Astrocyte (in vitro differentiated cells and primary cell): ENCODE data around the gene TAX1BP3. TPM values are rescaled to one million over a fixed set of nuclear protein-coding genes. Genes with fewer than 3 reads are reported as not detected.
A peak's percentile ranks its signal among the peaks of the same experiment; 100 is the strongest.

Source experiments
- DNase-seq: peaks from one replicate; pipeline ENCODE4 v3.0.0-alpha.2; 2010; ENCODE audit warnings: low read depth
- FAIRE-seq: peaks from 2 replicates; lab custom pipeline; 2011; peaks lifted over from hg19 to GRCh38; lab: Jason Lieb, UNC
- H2AFZ ChIP-seq: 2 replicates; pipeline ENCODE4 v1.6.0; 2012; ENCODE audit warnings: low read depth, low read length, inconsistent platforms
- H3K27ac ChIP-seq: 2 replicates; pipeline ENCODE4 v1.5.1; 2011; ENCODE audit warnings: low read depth, low read length, inconsistent platforms
- H3K27me3 ChIP-seq: 2 replicates; pipeline ENCODE4 v1.6.0; 2011; ENCODE audit warnings: low read length, inconsistent platforms; ENCODE audit not compliant: insufficient read depth
- H3K36me3 ChIP-seq: 2 replicates; pipeline ENCODE4 v1.5.1; 2011; ENCODE audit warnings: low read length, inconsistent platforms; ENCODE audit not compliant: insufficient read depth
- H3K4me1 ChIP-seq: 2 replicates; pipeline ENCODE4 v1.5.1; 2011; ENCODE audit warnings: low read length, inconsistent platforms; ENCODE audit not compliant: insufficient read depth
- H3K4me2 ChIP-seq: 2 replicates; pipeline ENCODE4 v1.6.0; 2012; ENCODE audit warnings: low read length, inconsistent platforms
- H3K4me3 ChIP-seq: 2 replicates; pipeline ENCODE4 v1.5.1; 2011; ENCODE audit warnings: low read depth, mild to moderate bottlenecking, low read length, inconsistent platforms; ENCODE audit not compliant: insufficient read depth
- H3K79me2 ChIP-seq: 2 replicates; pipeline ENCODE4 v1.6.0; 2012; ENCODE audit warnings: mild to moderate bottlenecking, low read length, inconsistent platforms; ENCODE audit not compliant: insufficient read depth
- H3K9ac ChIP-seq: 2 replicates; pipeline ENCODE4 v1.6.0; 2012; ENCODE audit warnings: mild to moderate bottlenecking, low read length, inconsistent platforms
- H3K9me3 ChIP-seq: 2 replicates; pipeline ENCODE4 v1.5.1; 2012; ENCODE audit warnings: low read depth, mild to moderate bottlenecking, low read length, inconsistent platforms; ENCODE audit not compliant: insufficient read depth
- H4K20me1 ChIP-seq: 2 replicates; pipeline ENCODE4 v1.6.0; 2012; ENCODE audit warnings: low read length, inconsistent platforms; ENCODE audit not compliant: insufficient read depth
- H3K27ac Mint-ChIP-seq: one replicate; pipeline ENCODE4 v1.8.0; 2021; ENCODE audit warnings: mild to moderate bottlenecking, mixed read lengths; ENCODE audit not compliant: unreplicated experiment
- H3K27me3 Mint-ChIP-seq: one replicate; pipeline ENCODE4 v1.8.0; 2021; ENCODE audit warnings: low read depth, mixed read lengths; ENCODE audit not compliant: unreplicated experiment
- H3K36me3 Mint-ChIP-seq: one replicate; pipeline ENCODE4 v1.8.0; 2021; ENCODE audit warnings: low read depth, mixed read lengths; ENCODE audit not compliant: unreplicated experiment
- H3K4me1 Mint-ChIP-seq: one replicate; pipeline ENCODE4 v1.8.0; 2021; ENCODE audit warnings: low read depth, mixed read lengths; ENCODE audit not compliant: unreplicated experiment
- H3K4me3 Mint-ChIP-seq: one replicate; pipeline ENCODE4 v1.8.0; 2021; ENCODE audit warnings: mild to moderate bottlenecking, moderate library complexity, mixed read lengths; ENCODE audit not compliant: unreplicated experiment
- H3K9me3 Mint-ChIP-seq: one replicate; pipeline ENCODE4 v1.8.0; 2021; ENCODE audit warnings: mild to moderate bottlenecking, mixed read lengths; ENCODE audit not compliant: unreplicated experiment
- EZH2 ChIP-seq: IDR thresholded peaks from 2 replicates; pipeline ENCODE4 v1.6.1; 2012; ENCODE audit warnings: mild to moderate bottlenecking, low read length, inconsistent platforms; ENCODE audit not compliant: insufficient read depth
- total RNA-seq: library from RNA; stranded (reverse); gene quantifications from 2 replicates; pipeline ENCODE4 v1.2.1, GENCODE V29; 2021
- TF ChIP-seq, protein P1 (sequence below): IDR thresholded peaks from 2 replicates; pipeline ENCODE4 v1.5.1; 2011; ENCODE audit warnings: low read depth, mild to moderate bottlenecking, inconsistent platforms, low read length, moderate library complexity; ENCODE audit not compliant: insufficient read depth

TAX1BP3 gene
- total RNA-seq, 1 donor from 2014 or later = 194 TPM

DNA sequence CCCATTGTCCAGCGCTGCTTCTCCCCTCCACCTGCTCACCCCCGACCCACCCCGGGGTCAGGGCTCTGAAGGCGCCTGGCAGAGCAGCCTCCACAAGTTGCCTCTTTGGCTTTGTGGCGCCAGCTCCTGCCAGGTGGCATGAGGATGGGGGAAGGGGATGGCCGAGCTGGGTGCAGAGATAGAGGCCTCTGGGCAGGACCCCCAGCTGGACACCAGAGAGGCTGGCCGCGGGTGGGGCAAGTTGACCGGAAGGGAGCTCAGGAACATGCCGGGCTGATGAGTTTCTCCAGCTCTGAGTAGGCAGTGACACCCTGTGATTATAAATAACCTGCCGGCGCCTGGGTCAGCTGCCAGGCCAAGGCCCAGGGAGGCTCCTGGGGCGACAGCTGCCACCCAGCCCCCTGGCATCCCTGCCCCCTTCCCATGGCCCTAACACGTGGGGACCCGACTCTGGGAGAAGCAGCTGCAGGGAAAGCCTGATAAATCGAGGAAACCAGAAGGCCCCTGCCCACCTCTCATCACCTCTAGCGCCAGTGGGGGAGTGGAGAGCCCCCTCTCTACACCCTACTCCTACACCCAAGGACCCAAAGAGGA lies 26.8 kb upstream of the TAX1BP3 start:
- TF ChIP-seq EZH2 = no peak
- TF ChIP-seq, protein P1, sequence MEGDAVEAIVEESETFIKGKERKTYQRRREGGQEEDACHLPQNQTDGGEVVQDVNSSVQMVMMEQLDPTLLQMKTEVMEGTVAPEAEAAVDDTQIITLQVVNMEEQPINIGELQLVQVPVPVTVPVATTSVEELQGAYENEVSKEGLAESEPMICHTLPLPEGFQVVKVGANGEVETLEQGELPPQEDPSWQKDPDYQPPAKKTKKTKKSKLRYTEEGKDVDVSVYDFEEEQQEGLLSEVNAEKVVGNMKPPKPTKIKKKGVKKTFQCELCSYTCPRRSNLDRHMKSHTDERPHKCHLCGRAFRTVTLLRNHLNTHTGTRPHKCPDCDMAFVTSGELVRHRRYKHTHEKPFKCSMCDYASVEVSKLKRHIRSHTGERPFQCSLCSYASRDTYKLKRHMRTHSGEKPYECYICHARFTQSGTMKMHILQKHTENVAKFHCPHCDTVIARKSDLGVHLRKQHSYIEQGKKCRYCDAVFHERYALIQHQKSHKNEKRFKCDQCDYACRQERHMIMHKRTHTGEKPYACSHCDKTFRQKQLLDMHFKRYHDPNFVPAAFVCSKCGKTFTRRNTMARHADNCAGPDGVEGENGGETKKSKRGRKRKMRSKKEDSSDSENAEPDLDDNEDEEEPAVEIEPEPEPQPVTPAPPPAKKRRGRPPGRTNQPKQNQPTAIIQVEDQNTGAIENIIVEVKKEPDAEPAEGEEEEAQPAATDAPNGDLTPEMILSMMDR = no peak
- Histone ChIP-seq H3K4me3 (peak overlapping the region; percentile 57), H3K79me2 (no peaks in the 10 kb centered on the region), H3K9me3 (peaks cover 5% of the 10 kb centered on the region), H3K27ac (no peak overlapping the region), H3K27me3 (peaks cover 14% of the 10 kb centered on the region), H3K9ac (no peak overlapping the region), H3K36me3 (no peaks in the 10 kb centered on the region), H2AFZ (peak overlapping the region; percentile 90), H3K4me2 (peak overlapping the region; percentile 89), H3K4me1 (peaks cover 7% of the 10 kb centered on the region), H4K20me1 (no peaks in the 10 kb centered on the region)
- no peaks in the 10 kb centered on the region for H3K36me3 Mint-ChIP-seq
- no peak for FAIRE-seq
- peaks cover 12% of the 10 kb centered on the region for H3K27me3 Mint-ChIP-seq
- H3K4me1 Mint-ChIP-seq = peaks cover 2% of the 10 kb centered on the region
- DNase-seq = no peak
- no peak overlapping the region for H3K27ac Mint-ChIP-seq
- H3K4me3 Mint-ChIP-seq = peak overlapping the region; percentile 50
- peaks cover 2% of the 10 kb centered on the region for H3K9me3 Mint-ChIP-seq

GRCh38 chr17:3693829-3694231 lies 25.5 kb upstream of the TAX1BP3 start:
- no peak overlapping the region for H2AFZ ChIP-seq
- no peak overlapping the region for H3K4me3 ChIP-seq
- DNase-seq (no peak), FAIRE-seq (no peak)
- peaks cover 14% of the 10 kb centered on the region for H3K27me3 ChIP-seq
- H3K9me3 ChIP-seq = peaks cover 5% of the 10 kb centered on the region
- Mint-ChIP-seq H3K4me1 (peaks cover 2% of the 10 kb centered on the region), H3K4me3 (no peak overlapping the region), H3K36me3 (no peaks in the 10 kb centered on the region), H3K27ac (peak overlapping the region; percentile 58), H3K27me3 (peaks cover 15% of the 10 kb centered on the region), H3K9me3 (peaks cover 2% of the 10 kb centered on the region)
- H3K9ac ChIP-seq = no peak overlapping the region
- TF ChIP-seq, protein P1 = no peak
- no peak for TF ChIP-seq EZH2
- H3K4me1 ChIP-seq = peaks cover 7% of the 10 kb centered on the region
- no peaks in the 10 kb centered on the region for H3K79me2 ChIP-seq
- H3K27ac ChIP-seq = no peak overlapping the region
- no peaks in the 10 kb centered on the region for H4K20me1 ChIP-seq
- no peak overlapping the region for H3K4me2 ChIP-seq
- no peaks in the 10 kb centered on the region for H3K36me3 ChIP-seq

DNA sequence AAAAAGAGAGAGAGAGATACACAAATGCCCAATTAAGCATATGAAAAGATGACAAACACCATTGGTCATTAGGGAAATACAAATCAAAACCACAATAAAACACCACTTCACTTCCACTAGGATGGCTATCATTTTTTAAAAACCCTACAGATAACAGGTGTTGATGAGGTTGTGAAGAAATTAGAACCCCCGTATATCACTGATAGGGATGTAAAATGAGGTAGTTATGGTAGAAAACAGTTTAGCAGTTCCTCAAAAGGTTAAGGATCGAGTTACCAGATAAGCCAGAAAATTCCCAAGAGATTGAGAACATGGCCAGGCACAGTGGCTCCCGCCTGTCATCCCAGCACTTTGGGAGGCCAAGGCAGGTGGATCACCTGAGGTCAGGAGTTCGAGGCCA lies 24.8 kb upstream of the TAX1BP3 start:
- peaks cover 7% of the 10 kb centered on the region for H3K4me1 ChIP-seq
- H3K27ac Mint-ChIP-seq = no peak overlapping the region
- no peaks in the 10 kb centered on the region for H3K79me2 ChIP-seq
- H4K20me1 ChIP-seq = no peaks in the 10 kb centered on the region
- no peaks in the 10 kb centered on the region for H3K36me3 ChIP-seq
- H3K9me3 Mint-ChIP-seq = peaks cover 2% of the 10 kb centered on the region
- DNase-seq (no peak), FAIRE-seq (no peak)
- no peak overlapping the region for H3K4me3 Mint-ChIP-seq
- H3K27me3 ChIP-seq = peaks cover 16% of the 10 kb centered on the region
- H3K27me3 Mint-ChIP-seq = peaks cover 19% of the 10 kb centered on the region
- H3K4me3 ChIP-seq = no peak overlapping the region
- no peak overlapping the region for H3K9ac ChIP-seq
- TF ChIP-seq, protein P1 = no peak
- H3K4me1 Mint-ChIP-seq = peaks cover 2% of the 10 kb centered on the region
- H3K4me2 ChIP-seq = no peak overlapping the region
- no peak overlapping the region for H2AFZ ChIP-seq
- H3K36me3 Mint-ChIP-seq = no peaks in the 10 kb centered on the region
- H3K27ac ChIP-seq = no peak overlapping the region
- peaks cover 3% of the 10 kb centered on the region for H3K9me3 ChIP-seq
